ENCODE results near the gene USP9Y.
A peak's percentile ranks its signal among the peaks of the same experiment; 100 is the strongest.

USP9Y gene

DNA sequence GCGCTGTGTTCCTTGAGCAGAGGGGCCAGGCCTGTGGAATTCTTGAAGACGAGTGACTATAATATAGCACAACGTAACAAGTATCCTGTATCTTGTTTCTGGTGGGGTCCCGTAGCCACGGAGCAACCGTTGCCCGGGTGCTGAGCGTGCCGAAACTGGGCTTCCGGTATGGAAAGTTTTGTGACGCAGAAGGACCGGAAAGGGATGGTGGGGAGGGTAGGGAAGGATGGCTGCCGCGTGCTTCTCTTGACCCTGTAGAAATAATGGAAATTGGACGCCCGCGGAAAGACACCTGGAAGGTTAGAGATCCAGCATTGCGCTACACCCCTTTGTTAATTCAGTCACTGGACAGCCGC is 204.5 kb downstream of the USP9Y start:
- TF ChIP-seq, protein P1, sequence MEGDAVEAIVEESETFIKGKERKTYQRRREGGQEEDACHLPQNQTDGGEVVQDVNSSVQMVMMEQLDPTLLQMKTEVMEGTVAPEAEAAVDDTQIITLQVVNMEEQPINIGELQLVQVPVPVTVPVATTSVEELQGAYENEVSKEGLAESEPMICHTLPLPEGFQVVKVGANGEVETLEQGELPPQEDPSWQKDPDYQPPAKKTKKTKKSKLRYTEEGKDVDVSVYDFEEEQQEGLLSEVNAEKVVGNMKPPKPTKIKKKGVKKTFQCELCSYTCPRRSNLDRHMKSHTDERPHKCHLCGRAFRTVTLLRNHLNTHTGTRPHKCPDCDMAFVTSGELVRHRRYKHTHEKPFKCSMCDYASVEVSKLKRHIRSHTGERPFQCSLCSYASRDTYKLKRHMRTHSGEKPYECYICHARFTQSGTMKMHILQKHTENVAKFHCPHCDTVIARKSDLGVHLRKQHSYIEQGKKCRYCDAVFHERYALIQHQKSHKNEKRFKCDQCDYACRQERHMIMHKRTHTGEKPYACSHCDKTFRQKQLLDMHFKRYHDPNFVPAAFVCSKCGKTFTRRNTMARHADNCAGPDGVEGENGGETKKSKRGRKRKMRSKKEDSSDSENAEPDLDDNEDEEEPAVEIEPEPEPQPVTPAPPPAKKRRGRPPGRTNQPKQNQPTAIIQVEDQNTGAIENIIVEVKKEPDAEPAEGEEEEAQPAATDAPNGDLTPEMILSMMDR (conservative IDR thresholded peaks at IDR 0.05): no peak
- peak overlapping the region; percentile 81 for H3K27ac ChIP-seq

DNA sequence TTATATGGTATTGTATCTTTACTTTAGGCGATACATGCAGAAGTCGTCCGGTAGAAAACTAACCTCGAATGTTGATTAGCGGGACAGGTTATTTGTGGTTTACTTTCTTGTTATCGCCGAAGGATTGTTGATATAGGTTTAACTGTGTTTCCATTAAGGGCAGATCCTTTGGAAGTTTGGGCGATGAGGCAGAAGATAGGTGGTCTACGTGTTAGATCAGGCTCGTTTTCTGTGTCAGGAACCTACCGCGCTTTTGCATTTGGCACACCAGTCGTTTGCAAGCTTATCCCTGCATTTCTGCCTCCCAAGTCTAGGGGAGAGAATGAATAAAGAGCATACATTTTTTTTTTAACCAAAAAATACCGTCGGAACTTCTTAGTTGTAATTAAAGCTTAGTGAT is 204.9 kb downstream of the USP9Y start:
- peak overlapping the region; percentile 81 for H3K27ac ChIP-seq
- TF ChIP-seq, protein P1 (conservative IDR thresholded peaks at IDR 0.05): no peak

Measured in VCaP (cell line).